Measurements from ENCODE around the gene SLC46A1.

The SLC46A1 gene

GRCh38 chr17:28397275-28397674 is 8.7 kb downstream of the SLC46A1 start:
- no peaks in the 10 kb centered on the region for H3K9me2 ChIP-seq (replicated peaks; ENCODE audit: insufficient read depth, low read length)
- H3K4me2 ChIP-seq (ENCODE audit: low read depth, low read length) = no peak overlapping the region
- TF ChIP-seq EZH2 (optimal IDR thresholded peaks at IDR 0.05; ENCODE audit: low read depth, low read length) (no peak), EZH2phosphoT487 (IDR thresholded peaks at IDR 0.05; ENCODE audit: low read length) (no peak), CTCF (IDR thresholded peaks at IDR 0.05; ENCODE audit: low read length) (no peak)
- no peaks in the 10 kb centered on the region for H3K4me1 ChIP-seq (ENCODE audit: low read length)
- H3K4me3 ChIP-seq (ENCODE audit: low read length) = no peak overlapping the region
- H3K36me3 ChIP-seq (replicated peaks; ENCODE audit: insufficient read depth, low read length) = no peaks in the 10 kb centered on the region
- H3K79me2 ChIP-seq (ENCODE audit: low read length) = no peaks in the 10 kb centered on the region
- no peaks in the 10 kb centered on the region for H4K20me1 ChIP-seq (ENCODE audit: insufficient read depth, low read length)
- H3F3A ChIP-seq (ENCODE audit: insufficient read depth, low read length) = no peaks in the 10 kb centered on the region
- no peak for DNase-seq
- H3K27ac ChIP-seq (ENCODE audit: low read length) = no peak overlapping the region
- H3K27me3 ChIP-seq (replicated peaks; ENCODE audit: insufficient read depth, low read length) = no peaks in the 10 kb centered on the region
- H2AFZ ChIP-seq (ENCODE audit: low read length) = no peak overlapping the region
- no peaks in the 10 kb centered on the region for H3K9me3 ChIP-seq (replicated peaks; ENCODE audit: insufficient read depth, low read length)
- H3K9ac ChIP-seq (ENCODE audit: low read length) = no peak overlapping the region

- Histone ChIP-seq H3K27me3 (replicated peaks; ENCODE audit: insufficient read depth, low read length) (no peaks in the 10 kb centered on the region), H3K4me3 (ENCODE audit: low read length) (no peak overlapping the region), H3K4me2 (ENCODE audit: low read depth, low read length) (no peak overlapping the region), H3K79me2 (ENCODE audit: low read length) (no peaks in the 10 kb centered on the region), H3K36me3 (replicated peaks; ENCODE audit: insufficient read depth, low read length) (no peaks in the 10 kb centered on the region), H3F3A (ENCODE audit: insufficient read depth, low read length) (no peaks in the 10 kb centered on the region), H3K9ac (ENCODE audit: low read length) (no peak overlapping the region), H4K20me1 (ENCODE audit: insufficient read depth, low read length) (no peaks in the 10 kb centered on the region), H3K27ac (ENCODE audit: low read length) (no peak overlapping the region), H3K9me2 (replicated peaks; ENCODE audit: insufficient read depth, low read length) (no peaks in the 10 kb centered on the region), H2AFZ (ENCODE audit: low read length) (no peak overlapping the region), H3K4me1 (ENCODE audit: low read length) (no peaks in the 10 kb centered on the region), H3K9me3 (replicated peaks; ENCODE audit: insufficient read depth, low read length) (no peaks in the 10 kb centered on the region)
- DNase-seq = no peak
- TF ChIP-seq EZH2phosphoT487 (IDR thresholded peaks at IDR 0.05; ENCODE audit: low read length) = no peak
- no peak for TF ChIP-seq EZH2 (optimal IDR thresholded peaks at IDR 0.05; ENCODE audit: low read depth, low read length)
- no peak for TF ChIP-seq CTCF (IDR thresholded peaks at IDR 0.05; ENCODE audit: low read length)
Measured at GRCh38 chr17:28396635-28397239, 9.3 kb downstream of the SLC46A1 start.

- H3K4me1 ChIP-seq (ENCODE audit: low read length) = no peaks in the 10 kb centered on the region
- no peaks in the 10 kb centered on the region for H3F3A ChIP-seq (ENCODE audit: insufficient read depth, low read length)
- no peak overlapping the region for H2AFZ ChIP-seq (ENCODE audit: low read length)
- H3K9me3 ChIP-seq (replicated peaks; ENCODE audit: insufficient read depth, low read length) = no peaks in the 10 kb centered on the region
- no peaks in the 10 kb centered on the region for H3K27me3 ChIP-seq (replicated peaks; ENCODE audit: insufficient read depth, low read length)
- H3K27ac ChIP-seq (ENCODE audit: low read length) = no peak overlapping the region
- TF ChIP-seq EZH2 (optimal IDR thresholded peaks at IDR 0.05; ENCODE audit: low read depth, low read length) = no peak
- TF ChIP-seq EZH2phosphoT487 (IDR thresholded peaks at IDR 0.05; ENCODE audit: low read length) = no peak
- no peak for TF ChIP-seq CTCF (IDR thresholded peaks at IDR 0.05; ENCODE audit: low read length)
- H3K9ac ChIP-seq (ENCODE audit: low read length) = no peak overlapping the region
- H4K20me1 ChIP-seq (ENCODE audit: insufficient read depth, low read length) = no peaks in the 10 kb centered on the region
- H3K36me3 ChIP-seq (replicated peaks; ENCODE audit: insufficient read depth, low read length) = no peaks in the 10 kb centered on the region
- H3K9me2 ChIP-seq (replicated peaks; ENCODE audit: insufficient read depth, low read length) = no peaks in the 10 kb centered on the region
- no peak overlapping the region for H3K4me2 ChIP-seq (ENCODE audit: low read depth, low read length)
- H3K4me3 ChIP-seq (ENCODE audit: low read length) = no peak overlapping the region
- no peaks in the 10 kb centered on the region for H3K79me2 ChIP-seq (ENCODE audit: low read length)
- no peak for DNase-seq
Measured at GRCh38 chr17:28395968-28396367, 10.0 kb downstream of the SLC46A1 start.

All from MM.1S (cell line).